ENCODE measurements around the gene ST7.

DNA sequence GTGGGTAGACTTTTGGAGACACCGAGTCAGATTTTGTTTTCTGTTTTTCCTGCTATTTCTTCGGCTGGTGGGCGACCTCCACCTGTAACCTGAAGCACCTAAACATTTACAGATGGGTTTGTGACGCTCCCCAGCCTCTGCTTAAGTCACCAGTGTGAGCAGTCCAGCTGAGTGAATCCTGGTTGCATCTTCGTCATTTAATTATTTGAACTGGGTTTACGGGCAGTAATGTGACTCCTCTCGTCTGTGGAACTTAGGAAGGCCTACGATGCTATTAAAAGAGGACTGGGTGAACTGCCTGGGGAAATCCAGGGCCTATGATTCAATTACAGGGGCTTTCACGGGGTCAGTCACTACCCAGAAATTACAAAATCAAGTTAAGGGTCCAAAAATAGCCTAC is 317.1 kb downstream of the ST7 start:
- TF ChIP-seq SMC3 (IDR thresholded peaks at IDR 0.05; ENCODE audit: low read length): no peak
- no peak for TF ChIP-seq IRX3 (CRISPR knock-in tag; IDR thresholded peaks at IDR 0.05; ENCODE audit: borderline replicate concordance, low read depth)
- TF ChIP-seq, protein P1, sequence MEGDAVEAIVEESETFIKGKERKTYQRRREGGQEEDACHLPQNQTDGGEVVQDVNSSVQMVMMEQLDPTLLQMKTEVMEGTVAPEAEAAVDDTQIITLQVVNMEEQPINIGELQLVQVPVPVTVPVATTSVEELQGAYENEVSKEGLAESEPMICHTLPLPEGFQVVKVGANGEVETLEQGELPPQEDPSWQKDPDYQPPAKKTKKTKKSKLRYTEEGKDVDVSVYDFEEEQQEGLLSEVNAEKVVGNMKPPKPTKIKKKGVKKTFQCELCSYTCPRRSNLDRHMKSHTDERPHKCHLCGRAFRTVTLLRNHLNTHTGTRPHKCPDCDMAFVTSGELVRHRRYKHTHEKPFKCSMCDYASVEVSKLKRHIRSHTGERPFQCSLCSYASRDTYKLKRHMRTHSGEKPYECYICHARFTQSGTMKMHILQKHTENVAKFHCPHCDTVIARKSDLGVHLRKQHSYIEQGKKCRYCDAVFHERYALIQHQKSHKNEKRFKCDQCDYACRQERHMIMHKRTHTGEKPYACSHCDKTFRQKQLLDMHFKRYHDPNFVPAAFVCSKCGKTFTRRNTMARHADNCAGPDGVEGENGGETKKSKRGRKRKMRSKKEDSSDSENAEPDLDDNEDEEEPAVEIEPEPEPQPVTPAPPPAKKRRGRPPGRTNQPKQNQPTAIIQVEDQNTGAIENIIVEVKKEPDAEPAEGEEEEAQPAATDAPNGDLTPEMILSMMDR (CRISPR knock-in tag; IDR thresholded peaks at IDR 0.05): no peak
- no peak for TF ChIP-seq ESRRA (CRISPR knock-in tag; IDR thresholded peaks at IDR 0.05; ENCODE audit: low read depth)
- TF ChIP-seq ZNF652 (CRISPR knock-in tag; IDR thresholded peaks at IDR 0.05; ENCODE audit: borderline replicate concordance, low read depth): no peak
- TF ChIP-seq ZNF44 (CRISPR knock-in tag; IDR thresholded peaks at IDR 0.05): no peak
- TF ChIP-seq HNRNPH1 (optimal IDR thresholded peaks at IDR 0.05; ENCODE audit: low read depth, low read length): no peak
- TF ChIP-seq, protein P2, sequence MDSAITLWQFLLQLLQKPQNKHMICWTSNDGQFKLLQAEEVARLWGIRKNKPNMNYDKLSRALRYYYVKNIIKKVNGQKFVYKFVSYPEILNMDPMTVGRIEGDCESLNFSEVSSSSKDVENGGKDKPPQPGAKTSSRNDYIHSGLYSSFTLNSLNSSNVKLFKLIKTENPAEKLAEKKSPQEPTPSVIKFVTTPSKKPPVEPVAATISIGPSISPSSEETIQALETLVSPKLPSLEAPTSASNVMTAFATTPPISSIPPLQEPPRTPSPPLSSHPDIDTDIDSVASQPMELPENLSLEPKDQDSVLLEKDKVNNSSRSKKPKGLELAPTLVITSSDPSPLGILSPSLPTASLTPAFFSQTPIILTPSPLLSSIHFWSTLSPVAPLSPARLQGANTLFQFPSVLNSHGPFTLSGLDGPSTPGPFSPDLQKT (CRISPR knock-in tag; IDR thresholded peaks at IDR 0.05; ENCODE audit: borderline replicate concordance): no peak
- TF ChIP-seq, protein P3, sequence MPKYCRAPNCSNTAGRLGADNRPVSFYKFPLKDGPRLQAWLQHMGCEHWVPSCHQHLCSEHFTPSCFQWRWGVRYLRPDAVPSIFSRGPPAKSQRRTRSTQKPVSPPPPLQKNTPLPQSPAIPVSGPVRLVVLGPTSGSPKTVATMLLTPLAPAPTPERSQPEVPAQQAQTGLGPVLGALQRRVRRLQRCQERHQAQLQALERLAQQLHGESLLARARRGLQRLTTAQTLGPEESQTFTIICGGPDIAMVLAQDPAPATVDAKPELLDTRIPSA (CRISPR knock-in tag; IDR thresholded peaks at IDR 0.05; ENCODE audit: borderline replicate concordance): no peak
- TF ChIP-seq SIN3B (IDR thresholded peaks at IDR 0.05; ENCODE audit: low read length): no peak
- no peak for TF ChIP-seq CHD2 (IDR thresholded peaks at IDR 0.05; ENCODE audit: low read depth, low read length)
- TF ChIP-seq ZNF782 (CRISPR knock-in tag; IDR thresholded peaks at IDR 0.05; ENCODE audit: borderline replicate concordance): no peak
- TF ChIP-seq, protein P4, sequence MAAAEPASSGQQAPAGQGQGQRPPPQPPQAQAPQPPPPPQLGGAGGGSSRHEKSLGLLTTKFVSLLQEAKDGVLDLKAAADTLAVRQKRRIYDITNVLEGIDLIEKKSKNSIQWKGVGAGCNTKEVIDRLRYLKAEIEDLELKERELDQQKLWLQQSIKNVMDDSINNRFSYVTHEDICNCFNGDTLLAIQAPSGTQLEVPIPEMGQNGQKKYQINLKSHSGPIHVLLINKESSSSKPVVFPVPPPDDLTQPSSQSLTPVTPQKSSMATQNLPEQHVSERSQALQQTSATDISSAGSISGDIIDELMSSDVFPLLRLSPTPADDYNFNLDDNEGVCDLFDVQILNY (CRISPR knock-in tag; conservative IDR thresholded peaks at IDR 0.05): no peak
- no peak for TF ChIP-seq NR2C2 (CRISPR knock-in tag; IDR thresholded peaks at IDR 0.05; ENCODE audit: borderline replicate concordance)
